Neural progenitor cell (in vitro differentiated cells): ENCODE measurements around the gene OARD1. TPM values are rescaled to one million over a fixed set of nuclear protein-coding genes. Genes with fewer than 3 reads are reported as not detected.

Experiments used
- DNase-seq: peaks from one replicate; pipeline ENCODE4 v3.0.0-alpha.2; 2016; ENCODE audit warnings: low spot score
- H2AFZ ChIP-seq: fragments of 200-600 bp; sonication (generic); replicated peaks from 2 replicates; pipeline ENCODE4 v1.6.1; 2016; ENCODE audit warnings: antibody characterized with exemption
- H3F3A ChIP-seq: fragments of 200-600 bp; sonication (generic); 2 replicates; pipeline ENCODE4 v1.6.1; 2016; ENCODE audit warnings: antibody characterized with exemption, low read depth
- H3K27ac ChIP-seq: fragments of 200-600 bp; sonication (generic); 2 replicates; pipeline ENCODE4 v1.5.1; 2016; ENCODE audit warnings: mild to moderate bottlenecking
- H3K27me3 ChIP-seq: fragments of 200-600 bp; sonication (generic); 2 replicates; pipeline ENCODE4 v1.6.1; 2016; ENCODE audit warnings: mild to moderate bottlenecking, moderate library complexity
- H3K36me3 ChIP-seq: fragments of 200-600 bp; sonication (generic); 2 replicates; pipeline ENCODE4 v1.5.1; 2016
- H3K4me1 ChIP-seq: fragments of 200-600 bp; sonication (generic); 2 replicates; pipeline ENCODE4 v1.6.1; 2016; ENCODE audit warnings: mixed run types
- H3K4me2 ChIP-seq: fragments of 200-600 bp; sonication (generic); 2 replicates; pipeline ENCODE4 v1.6.1; 2016
- H3K4me3 ChIP-seq: fragments of 200-600 bp; sonication (generic); 2 replicates; pipeline ENCODE4 v1.5.1; 2016
- H3K79me2 ChIP-seq: fragments of 200-600 bp; sonication (generic); 2 replicates; pipeline ENCODE4 v1.6.1; 2016; ENCODE audit warnings: low read depth
- H3K9ac ChIP-seq: fragments of 200-600 bp; sonication (generic); 2 replicates; pipeline ENCODE4 v1.6.1; 2016
- H3K9me3 ChIP-seq: fragments of 200-600 bp; sonication (generic); 2 replicates; pipeline ENCODE4 v1.5.1; 2016; ENCODE audit warnings: low read depth
- H4K20me1 ChIP-seq: fragments of 200-600 bp; sonication (generic); 2 replicates; pipeline ENCODE4 v1.6.1; 2016; ENCODE audit warnings: low read depth
- H3K27ac Mint-ChIP-seq: 3 replicates; pipeline ENCODE4 v1.8.0; 2021; ENCODE audit warnings: mixed read lengths
- H3K27me3 Mint-ChIP-seq: 2 replicates; pipeline ENCODE4 v1.8.0; 2022; ENCODE audit warnings: low read depth, mild to moderate bottlenecking, inconsistent platforms, moderate library complexity, mixed read lengths; ENCODE audit not compliant: insufficient read depth
- H3K36me3 Mint-ChIP-seq: 3 replicates; pipeline ENCODE4 v1.8.0; 2021; ENCODE audit warnings: mixed read lengths
- H3K4me1 Mint-ChIP-seq: 3 replicates; pipeline ENCODE4 v1.8.0; 2021; ENCODE audit warnings: mixed read lengths
- H3K4me3 Mint-ChIP-seq: 3 replicates; pipeline ENCODE4 v1.8.0; 2021; ENCODE audit warnings: mild to moderate bottlenecking, moderate library complexity, mixed read lengths
- H3K9me3 Mint-ChIP-seq: 3 replicates; pipeline ENCODE4 v1.8.0; 2020; ENCODE audit warnings: mixed read lengths
- CTCF ChIP-seq: fragments of 200-600 bp; sonication (generic); IDR thresholded peaks from 2 replicates; pipeline ENCODE4 v1.5.1; 2017; ENCODE audit warnings: antibody characterized with exemption, mild to moderate bottlenecking
- EZH2 ChIP-seq: fragments of 200-600 bp; sonication (generic); IDR thresholded peaks from 2 replicates; pipeline ENCODE4 v1.6.1; 2017; ENCODE audit warnings: antibody characterized with exemption, mild to moderate bottlenecking, moderate library complexity
- EZH2phosphoT487 ChIP-seq: fragments of 200-600 bp; sonication (generic); IDR thresholded peaks from 2 replicates; pipeline ENCODE4 v1.6.1; 2017; ENCODE audit warnings: antibody characterized with exemption
- total RNA-seq: library from RNA; depleted of rRNA; stranded (reverse); fragments of >200 nt; gene quantifications from 2 replicates; pipeline ENCODE4 v1.2.3, GENCODE V29; 2015; ENCODE audit warnings: low replicate concordance

The OARD1 gene
- total RNA-seq, 1 donor from 2014 or later = 67.9 TPM

DNA sequence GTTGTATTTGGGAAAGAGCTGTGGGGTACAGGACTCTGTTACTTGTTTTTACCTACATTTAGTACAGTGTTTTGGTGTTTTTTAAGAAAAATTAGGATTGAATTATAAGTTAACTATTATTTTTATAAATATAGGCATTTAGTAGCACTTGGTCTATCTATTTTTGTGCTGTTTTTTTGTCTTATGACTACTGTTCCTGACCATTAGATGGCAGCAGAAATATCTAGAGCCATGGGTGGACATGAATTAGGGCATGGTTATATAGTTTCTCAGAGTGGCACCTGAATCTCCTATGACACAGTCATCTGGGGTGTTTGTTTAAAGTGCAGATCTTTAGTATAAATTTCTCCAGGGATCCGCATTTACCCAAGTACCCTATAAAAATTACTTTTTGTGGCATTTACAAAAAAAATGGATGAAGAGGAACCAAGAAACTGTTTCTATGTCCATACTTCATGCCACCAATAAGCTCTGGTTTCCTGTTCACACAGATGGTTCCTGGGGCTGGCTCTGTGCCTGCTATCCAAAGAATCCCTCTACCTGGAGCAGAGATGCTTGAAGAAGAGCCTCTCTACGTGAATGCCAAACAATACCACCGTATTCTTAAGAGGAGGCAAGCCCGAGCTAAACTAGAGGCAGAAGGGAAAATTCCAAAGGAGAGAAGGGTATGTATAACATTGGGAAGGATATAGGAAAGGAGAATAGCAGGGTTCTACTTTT, 20.4 kb upstream of the OARD1 start:
- Histone ChIP-seq H4K20me1 (peaks cover 15% of the 10 kb centered on the region), H3F3A (no peaks in the 10 kb centered on the region), H3K27me3 (no peaks in the 10 kb centered on the region), H3K27ac (no peak overlapping the region), H3K9ac (no peak overlapping the region), H3K79me2 (peaks cover 4% of the 10 kb centered on the region), H3K4me2 (no peak overlapping the region), H3K36me3 (peaks cover 45% of the 10 kb centered on the region), H3K4me1 (no peaks in the 10 kb centered on the region), H2AFZ (no peak overlapping the region), H3K4me3 (no peak overlapping the region), H3K9me3 (no peaks in the 10 kb centered on the region)
- DNase-seq = no peak
- H3K36me3 Mint-ChIP-seq = peaks cover 39% of the 10 kb centered on the region
- TF ChIP-seq EZH2 (no peak), CTCF (peak; percentile 39)
- no peaks in the 10 kb centered on the region for H3K4me1 Mint-ChIP-seq
- no peak overlapping the region for H3K4me3 Mint-ChIP-seq
- H3K27me3 Mint-ChIP-seq = peaks cover 2% of the 10 kb centered on the region
- no peak overlapping the region for H3K27ac Mint-ChIP-seq
- no peaks in the 10 kb centered on the region for H3K9me3 Mint-ChIP-seq

DNA sequence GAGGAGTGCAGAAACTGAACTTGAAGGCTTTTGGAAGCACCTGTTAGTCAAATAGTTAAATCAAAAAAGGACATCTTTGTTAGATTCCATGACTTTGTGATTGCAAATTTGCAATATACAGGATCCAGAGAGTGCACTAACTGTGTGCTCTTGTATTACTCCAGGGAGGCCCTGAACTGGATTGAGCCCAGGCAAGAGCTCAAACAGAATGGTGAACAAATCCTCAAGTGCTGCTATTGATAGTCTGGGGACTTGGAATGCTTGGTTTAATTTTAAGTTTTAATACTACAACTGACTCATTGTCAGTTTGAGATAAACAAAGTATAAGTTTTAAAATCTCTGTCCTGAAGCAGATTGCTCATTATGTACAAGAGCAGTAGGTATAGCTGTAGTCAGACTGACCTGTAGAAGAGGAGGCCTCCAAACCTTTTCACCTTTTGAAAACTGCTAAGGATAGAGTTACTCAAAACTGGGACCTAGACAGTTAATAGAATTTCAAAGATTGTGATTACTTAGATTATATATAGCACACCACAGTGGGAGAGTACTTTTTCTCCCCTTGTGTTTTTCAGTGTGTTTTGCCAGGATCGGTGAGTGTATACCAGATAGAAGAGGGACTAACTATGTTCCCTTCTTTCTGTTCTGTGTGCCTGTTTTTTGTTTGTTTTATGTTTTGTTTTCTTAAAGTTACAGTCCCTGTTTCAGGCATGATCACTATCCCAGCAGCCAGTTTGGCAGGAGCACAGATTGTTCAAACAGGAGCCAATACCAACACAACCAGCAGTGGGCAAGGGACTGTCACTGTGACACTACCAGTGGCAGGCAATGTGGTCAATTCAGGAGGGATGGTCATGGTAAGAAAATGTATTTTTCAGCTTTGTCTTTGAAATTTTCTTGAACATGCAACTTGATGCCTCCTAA, 18.9 kb upstream of the OARD1 start:
- Mint-ChIP-seq H3K27me3 (peaks cover 2% of the 10 kb centered on the region), H3K4me3 (no peak overlapping the region), H3K27ac (no peak overlapping the region), H3K36me3 (peaks cover 31% of the 10 kb centered on the region), H3K9me3 (no peaks in the 10 kb centered on the region), H3K4me1 (no peaks in the 10 kb centered on the region)
- H4K20me1 ChIP-seq = peaks cover 20% of the 10 kb centered on the region
- DNase-seq = no peak
- no peak overlapping the region for H3K4me2 ChIP-seq
- H3K9me3 ChIP-seq = no peaks in the 10 kb centered on the region
- no peaks in the 10 kb centered on the region for H3K4me1 ChIP-seq
- peaks cover 46% of the 10 kb centered on the region for H3K36me3 ChIP-seq
- no peaks in the 10 kb centered on the region for H3F3A ChIP-seq
- peaks cover 19% of the 10 kb centered on the region for H3K79me2 ChIP-seq
- H3K4me3 ChIP-seq = no peak overlapping the region
- no peak for TF ChIP-seq CTCF
- no peak for TF ChIP-seq EZH2phosphoT487
- TF ChIP-seq EZH2 = no peak
- no peak overlapping the region for H3K27ac ChIP-seq
- H2AFZ ChIP-seq = no peak overlapping the region
- no peak overlapping the region for H3K9ac ChIP-seq
- no peaks in the 10 kb centered on the region for H3K27me3 ChIP-seq

DNA sequence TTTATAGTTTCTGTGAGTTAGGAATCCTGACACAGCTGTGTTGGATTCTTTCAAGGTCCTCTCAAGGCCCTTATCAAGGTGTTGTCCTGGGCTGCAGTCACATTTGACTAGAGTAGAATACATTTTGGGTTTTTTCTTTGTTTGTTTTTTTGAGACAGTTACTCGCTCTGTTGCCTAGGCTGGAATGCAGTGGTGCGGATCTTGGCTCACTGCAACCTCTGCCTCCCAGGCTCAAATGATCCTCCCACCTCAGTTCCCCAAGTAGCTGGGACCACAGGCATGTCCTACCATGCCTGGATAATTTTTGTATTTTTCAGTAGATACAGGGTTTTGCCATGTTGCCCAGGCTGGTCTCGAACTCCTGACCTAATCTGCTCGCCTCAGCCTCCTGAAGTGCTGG, 16.3 kb upstream of the OARD1 start:
- peak overlapping the region; percentile 78 for H3K27ac Mint-ChIP-seq
- H3K36me3 ChIP-seq = peaks cover 48% of the 10 kb centered on the region

More for the DNA sequence above, 16.3 kb upstream of the OARD1 start:
- no peak for DNase-seq
- peaks cover 2% of the 10 kb centered on the region for H3K27me3 Mint-ChIP-seq
- no peak overlapping the region for H3K4me2 ChIP-seq
- TF ChIP-seq EZH2 (no peak), EZH2phosphoT487 (no peak)
- no peaks in the 10 kb centered on the region for H3K4me1 Mint-ChIP-seq
- H3K4me1 ChIP-seq = no peaks in the 10 kb centered on the region
- peaks cover 30% of the 10 kb centered on the region for H4K20me1 ChIP-seq
- H3K36me3 Mint-ChIP-seq = peaks cover 30% of the 10 kb centered on the region
- H3K9ac ChIP-seq = no peak overlapping the region
- no peak overlapping the region for H3K4me3 ChIP-seq
- no peaks in the 10 kb centered on the region for H3K9me3 ChIP-seq
- peaks cover 45% of the 10 kb centered on the region for H3K79me2 ChIP-seq
- H3K4me3 Mint-ChIP-seq = no peak overlapping the region
- no peaks in the 10 kb centered on the region for H3K9me3 Mint-ChIP-seq
- no peaks in the 10 kb centered on the region for H3K27me3 ChIP-seq
- no peaks in the 10 kb centered on the region for H3F3A ChIP-seq
- no peak overlapping the region for H2AFZ ChIP-seq
- H3K27ac ChIP-seq = no peak overlapping the region
